Measurements from ENCODE around the gene PPP2R5B.
A peak's percentile ranks its signal among the peaks of the same experiment; 100 is the strongest.

PPP2R5B gene

DNA sequence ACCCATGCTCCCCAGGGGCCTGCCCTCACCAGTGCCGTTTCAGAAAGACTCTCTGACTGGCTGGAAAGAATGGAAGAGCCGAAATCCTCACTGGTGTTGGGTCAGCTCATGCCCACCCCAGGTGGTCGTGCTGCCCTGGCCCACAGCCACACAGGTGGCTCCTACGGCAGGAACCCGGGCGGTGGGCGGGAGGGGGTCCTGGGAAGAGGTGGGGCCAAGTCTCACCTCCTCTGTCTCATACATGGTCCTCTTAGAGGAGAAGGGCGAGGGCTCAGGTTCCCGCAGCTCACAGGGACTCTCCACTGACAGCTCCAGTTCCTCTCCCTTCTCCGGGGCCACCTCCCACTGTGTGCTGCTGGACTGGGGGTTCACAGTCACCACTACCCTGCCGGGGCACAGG, 15.7 kb upstream of the PPP2R5B start:
- DNase-seq (ENCODE audit: low spot score), result no peak

DNA sequence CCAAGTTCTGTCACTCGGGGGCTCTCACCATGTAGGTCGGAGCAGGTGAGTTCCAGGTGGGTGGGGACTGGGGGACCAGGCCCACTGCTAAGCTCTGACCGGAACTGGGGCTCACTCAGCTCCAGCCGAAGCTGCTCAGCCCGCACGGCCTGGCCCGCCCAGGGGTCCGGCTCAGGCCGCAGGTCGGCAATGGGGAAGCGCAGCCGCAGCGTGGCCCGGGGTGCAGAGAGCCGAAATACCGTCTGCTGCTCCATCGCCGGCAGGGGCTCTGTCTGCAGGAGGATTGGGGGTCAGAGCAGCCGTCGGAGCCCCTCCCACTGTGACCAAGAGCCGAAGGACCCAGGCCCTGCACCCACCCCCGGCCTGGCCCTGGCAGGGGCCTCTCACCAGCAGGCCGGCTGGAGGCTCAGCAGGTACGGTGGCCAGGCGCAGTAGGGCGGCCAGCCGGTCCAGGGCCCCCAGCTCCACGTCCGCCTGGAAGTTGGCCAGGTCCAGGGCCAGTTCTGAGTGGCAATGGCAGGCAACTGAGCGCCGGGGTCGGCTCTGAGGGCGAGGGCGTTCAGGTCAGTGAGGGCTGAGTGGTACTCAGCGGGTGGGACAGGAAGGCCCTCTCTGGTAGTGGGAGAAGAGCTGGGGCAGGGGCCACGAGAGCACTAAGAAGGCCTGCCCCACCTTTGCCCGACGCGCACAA, 14.7 kb upstream of the PPP2R5B start:
- DNase-seq (ENCODE audit: low spot score), result no peak

DNA sequence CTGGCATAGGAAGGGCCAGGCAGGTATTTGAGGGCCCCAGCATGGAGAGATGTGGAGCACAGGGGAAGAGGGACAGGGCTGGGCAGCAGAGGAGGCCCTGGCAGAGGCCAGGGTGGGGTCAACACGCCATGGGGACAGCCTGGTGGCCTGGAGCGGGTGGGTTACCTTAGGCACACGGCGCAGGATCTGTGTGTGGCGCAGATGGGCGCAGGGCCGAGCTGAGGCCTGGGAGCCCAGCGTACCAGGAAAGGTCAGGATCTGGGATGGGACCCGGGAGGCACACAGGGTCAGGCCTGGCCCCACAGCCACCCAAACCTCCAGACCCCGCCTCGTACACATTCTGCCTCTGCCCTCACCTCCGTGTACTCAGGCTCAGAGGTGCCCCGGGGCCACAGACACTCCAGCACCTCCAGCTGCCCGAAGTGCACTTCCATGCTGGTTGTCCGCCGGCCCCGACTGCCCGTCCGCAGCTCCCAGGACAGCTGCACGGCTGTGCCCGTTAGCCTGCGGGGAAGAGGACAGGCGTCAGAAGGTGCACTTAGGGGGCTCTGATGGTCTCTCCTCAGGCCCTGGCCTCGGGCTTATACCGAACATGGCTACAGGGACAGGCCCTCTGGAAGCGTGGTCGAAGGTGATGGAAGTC, 13.9 kb upstream of the PPP2R5B start:
- DNase-seq (ENCODE audit: low spot score), result no peak

DNA sequence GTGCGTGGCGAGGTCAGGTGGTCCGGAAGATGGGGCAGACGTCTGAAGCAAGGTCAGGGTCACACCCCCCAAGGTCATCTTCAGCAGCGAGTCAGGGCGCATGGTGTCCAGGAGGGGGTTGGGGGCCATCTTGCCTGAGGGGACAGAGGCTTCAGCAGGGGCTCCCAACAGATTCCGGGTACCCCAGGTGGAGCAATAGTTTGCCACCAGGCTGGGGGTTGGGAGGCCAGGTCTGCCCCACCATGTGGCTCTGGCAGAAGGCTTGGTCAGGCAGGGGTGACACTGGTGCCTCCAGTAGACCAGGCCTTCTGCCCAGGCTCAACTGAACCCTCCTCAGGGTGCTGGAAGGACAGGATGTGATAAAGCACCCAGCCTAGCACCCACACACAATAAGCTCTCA, 13.3 kb upstream of the PPP2R5B start:
- no peak for DNase-seq (ENCODE audit: low spot score)

DNA sequence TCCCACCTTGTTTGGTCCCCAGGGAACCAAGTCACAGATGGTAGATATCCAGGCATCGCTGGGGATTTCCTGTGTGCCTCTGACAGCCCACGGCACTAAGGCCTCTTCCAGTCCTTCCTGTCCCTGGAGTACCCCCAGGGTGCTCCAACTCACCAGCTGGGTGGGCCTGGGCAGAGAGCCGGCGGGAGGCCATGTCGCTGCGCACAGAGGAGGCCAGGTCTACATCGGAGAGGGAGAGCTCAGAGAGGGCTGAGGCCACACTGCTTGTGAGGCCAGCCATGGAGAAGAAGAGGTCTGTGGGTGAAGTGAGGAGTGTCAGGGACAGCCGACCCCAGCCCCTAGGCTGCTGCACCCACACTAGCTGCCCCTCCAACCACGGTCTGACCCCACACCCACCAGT, 12.8 kb upstream of the PPP2R5B start:
- no peak for DNase-seq (ENCODE audit: low spot score)

DNA sequence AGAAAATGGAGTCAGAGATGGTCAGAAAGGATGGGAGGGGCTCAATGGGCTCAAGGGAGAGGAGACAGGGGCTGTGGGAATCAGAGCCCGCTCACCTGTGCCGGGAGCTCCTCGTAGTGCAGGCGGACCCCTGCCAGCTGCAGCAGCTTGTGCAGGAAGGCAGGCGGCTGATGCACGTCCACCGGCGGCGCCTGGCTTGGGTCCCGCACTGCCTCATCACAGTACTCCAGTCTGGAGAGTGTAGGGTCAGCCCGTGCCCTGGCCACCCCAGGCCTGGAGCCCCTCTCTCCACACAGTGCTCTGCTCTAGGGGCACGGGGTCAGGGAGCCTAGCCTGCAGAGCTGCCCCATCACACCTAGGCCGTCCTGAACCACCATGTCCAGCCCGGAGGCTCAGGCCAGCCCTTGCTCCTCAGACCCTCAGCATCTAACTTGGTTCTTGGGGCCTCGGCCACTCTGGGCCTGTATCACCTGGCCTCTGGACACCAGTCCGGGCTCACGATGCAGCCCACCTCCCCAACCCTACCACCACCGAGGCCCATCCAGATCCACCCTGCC, 11.2 kb upstream of the PPP2R5B start:
- DNase-seq (ENCODE audit: low spot score), result no peak

DNA sequence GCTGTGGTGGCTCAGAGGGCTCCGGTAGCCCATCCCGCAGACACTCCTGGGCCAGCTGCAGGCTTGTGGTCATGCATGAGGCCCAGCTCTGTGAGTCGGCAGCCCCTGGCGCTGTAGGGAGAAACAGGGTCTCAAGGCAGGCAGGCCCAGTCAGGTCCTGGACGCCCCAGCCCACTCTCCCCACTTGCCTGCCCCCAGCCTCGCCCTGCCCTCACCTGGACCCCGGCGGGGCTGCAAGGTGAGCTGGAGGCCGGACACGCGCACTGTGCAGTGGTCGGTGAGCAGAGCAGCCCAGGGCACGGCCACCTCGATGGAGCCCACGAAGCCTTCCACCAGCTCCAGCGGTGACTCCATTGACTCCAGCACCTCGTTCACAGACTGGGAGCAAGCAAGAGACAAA, 10.4 kb upstream of the PPP2R5B start:
- DNase-seq (ENCODE audit: low spot score), result no peak

DNA sequence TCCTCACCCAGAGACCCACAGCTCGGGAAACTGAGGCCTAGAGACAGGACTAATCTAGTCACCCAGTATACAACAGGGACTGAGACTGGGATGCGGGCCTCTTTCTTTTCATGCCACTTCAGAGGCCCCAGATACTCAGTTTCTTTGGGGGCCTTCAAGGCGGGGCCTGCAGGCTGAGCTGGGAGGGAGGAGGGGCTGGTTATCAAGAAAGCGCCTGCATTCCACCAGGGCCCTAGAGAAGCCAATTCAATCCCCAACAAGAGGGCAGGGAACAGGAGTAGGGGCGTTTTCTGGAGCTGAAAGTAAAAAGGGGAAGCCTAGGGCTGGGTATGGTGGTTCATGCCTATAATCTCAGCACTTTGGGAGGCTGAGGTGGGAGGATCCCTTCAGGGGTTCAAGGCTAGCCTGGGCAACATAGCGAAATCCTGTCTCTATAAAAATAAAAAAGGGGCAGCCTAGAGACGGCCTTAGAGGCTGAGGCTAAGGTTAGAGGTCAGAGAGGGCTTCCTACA, 9.1 kb upstream of the PPP2R5B start:
- DNase-seq (ENCODE audit: low spot score), result no peak

DNA sequence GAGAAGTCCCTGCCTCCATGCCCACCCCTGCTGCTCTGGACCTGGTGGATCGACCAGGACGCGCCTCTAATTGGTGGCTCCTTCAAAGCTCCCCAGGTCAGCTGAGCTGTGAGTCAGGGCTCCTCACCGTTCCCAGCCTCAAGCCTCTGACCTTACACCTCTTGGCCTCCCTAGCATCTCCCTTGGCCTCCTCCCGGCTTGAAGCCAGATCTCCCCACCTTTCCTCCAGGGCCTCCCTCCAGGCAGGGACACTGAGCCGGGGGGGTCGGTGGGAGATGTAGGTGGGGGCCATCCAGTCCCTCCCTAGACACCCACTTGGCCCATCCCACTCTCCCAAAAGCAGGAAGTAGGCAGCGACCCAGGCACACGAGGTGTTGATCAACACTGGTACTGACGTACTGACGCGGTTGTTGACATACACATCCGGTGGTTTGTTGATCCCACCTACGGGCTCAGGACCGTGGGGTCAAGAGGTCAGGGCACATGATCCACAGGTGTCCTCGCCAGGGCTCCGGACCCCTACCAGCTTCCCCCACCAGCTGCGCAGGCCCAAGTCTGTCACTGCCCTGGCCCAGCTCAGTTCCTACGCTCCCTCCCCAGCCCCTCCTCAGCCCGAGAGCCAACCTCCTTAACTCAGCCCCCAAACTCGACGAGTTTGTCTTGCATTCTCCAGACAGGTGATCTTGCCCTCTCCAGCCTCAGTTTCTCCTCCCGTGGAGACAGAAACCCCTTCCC, 8.3 kb upstream of the PPP2R5B start:
- DNase-seq (ENCODE audit: low spot score), result peak; percentile 67

DNA sequence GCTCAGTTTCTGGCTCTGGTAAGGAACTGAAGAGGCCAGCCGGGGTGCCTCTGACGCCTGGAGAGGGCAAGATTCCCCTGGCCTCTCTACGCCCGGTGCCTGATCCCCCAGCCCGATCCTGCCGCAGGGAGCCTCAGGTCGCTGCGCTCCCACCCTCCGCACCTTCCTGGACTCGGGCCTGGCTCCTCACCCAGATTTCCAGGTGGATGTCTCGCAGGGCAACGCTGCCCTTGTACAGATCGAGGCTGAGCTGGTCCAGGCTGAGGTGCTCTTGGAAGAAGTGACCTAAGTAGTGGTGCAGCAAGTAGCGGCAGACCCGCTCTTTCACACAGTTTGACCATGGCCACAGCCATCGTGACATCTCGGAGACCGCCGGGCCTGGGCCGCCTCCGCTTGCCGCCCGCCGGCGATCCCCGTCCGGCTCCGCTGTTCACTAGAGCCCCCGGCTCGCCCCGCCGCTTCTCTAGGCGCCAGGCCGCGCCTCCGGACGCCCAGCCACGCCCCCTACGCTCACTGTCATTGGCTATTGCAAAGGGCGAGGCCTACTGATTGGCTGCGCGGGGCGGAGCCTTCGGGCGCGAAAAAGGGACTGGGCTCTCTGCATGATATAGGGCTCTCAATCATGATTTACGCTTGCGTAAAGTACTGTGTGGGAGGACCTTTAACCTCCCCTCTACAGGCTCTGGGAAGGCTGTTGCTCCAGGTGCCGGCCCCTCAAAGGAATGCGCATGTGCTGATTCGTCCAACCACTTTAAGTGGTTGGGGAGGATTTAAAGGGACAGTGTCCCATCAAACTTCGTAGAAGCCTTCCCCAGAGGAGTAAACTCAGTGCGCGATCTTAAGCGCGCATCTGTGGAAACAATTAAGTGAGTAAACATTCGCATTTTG, 7.5 kb upstream of the PPP2R5B start, which contains the start of gene ATG2A:
TSS of gene ATG2A (minus strand) at position 435 of the 888 bp plus-strand sequence. CDS start at position 361, 74 bp downstream.
- DNase-seq (ENCODE audit: low spot score), result peak; percentile 99

DNA sequence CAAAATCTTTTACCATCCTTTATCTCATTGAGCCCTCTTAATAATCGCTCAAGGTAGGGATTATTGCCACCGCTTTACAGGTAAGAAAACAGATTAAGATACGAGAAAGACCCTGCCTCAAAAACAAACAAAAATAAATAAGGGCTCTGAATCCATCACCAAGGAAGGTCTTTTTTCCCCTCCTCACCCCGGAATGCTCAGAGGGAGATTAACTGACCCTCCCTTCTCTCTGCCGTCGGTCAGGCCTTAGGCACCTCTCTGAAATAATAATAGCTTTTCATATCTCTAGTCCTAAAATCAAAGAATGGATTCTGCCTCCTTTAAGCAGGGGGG, 6.9 kb upstream of the PPP2R5B start:
- DNase-seq (ENCODE audit: low spot score), result no peak

DNA sequence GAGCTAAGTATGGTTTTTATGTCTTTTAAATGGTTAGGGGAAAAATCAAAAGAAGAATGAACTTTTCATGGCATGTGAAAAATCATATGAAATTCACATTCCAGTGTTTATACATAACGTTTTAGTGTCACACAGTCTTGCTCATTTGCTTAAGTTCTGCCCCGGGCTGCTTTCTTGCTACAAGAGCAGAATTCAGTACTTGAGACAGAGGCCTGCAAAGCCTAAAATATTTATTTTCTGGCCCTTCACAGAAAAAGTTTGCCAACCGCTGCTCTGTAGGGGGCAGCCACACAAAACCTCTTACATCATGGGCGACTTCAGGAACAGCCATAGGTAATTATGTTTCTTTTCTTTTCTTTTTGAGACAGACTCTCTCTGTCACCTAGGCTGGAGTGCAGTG, 6.5 kb upstream of the PPP2R5B start:
- peak; percentile 35 for DNase-seq (ENCODE audit: low spot score)

DNA sequence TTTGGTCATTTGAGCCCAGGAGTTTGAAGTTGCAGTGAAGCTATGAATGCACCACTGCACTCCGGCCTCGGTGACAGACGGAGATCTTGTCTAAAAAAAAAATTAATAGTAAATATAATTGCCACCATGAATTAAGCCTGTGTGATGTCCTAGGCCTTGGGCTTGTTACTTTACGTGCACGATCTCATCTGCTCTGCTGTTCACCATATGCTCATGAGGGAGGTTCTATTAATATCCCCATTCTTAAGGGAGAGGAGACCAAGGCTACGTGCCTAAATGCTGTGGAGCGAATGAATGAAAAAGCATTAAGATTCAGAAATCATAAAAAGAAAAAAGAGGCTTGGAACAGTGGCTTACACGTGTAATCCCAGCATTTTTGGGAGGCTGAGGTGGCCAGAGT, 4.9 kb upstream of the PPP2R5B start:
- no peak for DNase-seq (ENCODE audit: low spot score)

DNA sequence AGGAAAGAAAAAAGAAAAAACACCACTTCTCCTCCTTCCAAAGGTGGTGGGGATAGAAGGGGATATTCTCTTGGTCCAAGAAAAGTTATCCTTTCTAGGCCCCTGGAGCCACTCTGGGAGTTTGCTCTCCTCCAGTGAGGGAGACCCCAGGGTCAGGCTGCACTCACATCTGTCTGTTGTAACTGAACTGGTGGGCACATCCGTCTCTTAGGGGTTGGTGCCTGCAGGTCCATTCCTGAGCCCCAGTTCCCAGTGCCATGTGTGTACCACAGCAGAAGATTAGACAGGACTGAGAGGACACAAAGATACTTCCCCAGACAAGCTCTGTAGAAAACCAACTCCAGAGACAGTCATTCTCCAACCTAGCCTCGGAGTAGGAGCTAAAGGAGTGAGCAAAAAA, 4.4 kb upstream of the PPP2R5B start:
- DNase-seq (ENCODE audit: low spot score), result no peak

DNA sequence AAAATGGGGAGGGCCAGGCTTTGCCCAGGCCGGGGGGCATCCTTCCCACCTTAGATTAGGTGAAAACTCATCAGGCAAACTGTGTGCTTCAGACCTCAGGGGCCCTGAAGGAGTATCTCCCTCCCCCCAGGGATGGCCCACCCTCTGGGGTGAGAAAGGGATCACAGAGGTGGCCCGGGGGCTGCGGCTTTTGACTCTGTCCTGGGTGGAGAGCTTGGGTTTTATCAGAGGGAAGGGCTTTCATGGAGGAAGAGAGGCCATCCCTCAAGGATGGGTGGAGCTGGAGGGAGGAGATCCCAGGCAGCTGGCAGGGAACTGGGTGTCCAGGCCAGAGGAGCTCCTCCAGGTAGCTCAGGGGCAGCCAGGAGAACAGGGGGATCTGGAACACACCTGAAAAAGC, 3.1 kb upstream of the PPP2R5B start:
- no peak for DNase-seq (ENCODE audit: low spot score)

DNA sequence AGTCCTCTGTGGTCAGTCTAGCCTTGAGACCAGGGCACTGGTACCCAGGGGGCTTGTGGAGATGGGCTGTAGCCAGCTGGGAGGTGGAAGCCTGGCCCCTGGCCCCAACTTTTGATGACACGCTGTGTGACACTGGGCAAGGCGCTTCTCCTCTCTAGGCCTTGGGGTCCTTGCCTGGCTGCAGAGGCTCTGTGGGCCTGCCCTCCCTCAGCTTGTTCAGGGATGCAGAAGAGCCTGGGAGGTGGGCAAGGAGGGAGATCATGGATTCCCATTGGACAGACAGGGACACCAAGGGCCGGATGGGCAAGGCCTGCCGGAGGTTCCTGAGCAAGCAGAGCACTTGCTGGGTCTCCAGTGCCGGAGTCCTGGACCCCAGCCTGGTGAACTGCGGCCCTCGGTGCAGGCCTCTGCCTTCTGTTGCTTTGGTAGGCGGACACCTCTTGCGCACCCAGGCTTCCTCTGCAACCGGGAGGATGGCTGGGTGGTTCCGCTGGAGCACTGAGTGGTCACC, 1.3 kb upstream of the PPP2R5B start:
- DNase-seq (ENCODE audit: low spot score), result no peak

DNA sequence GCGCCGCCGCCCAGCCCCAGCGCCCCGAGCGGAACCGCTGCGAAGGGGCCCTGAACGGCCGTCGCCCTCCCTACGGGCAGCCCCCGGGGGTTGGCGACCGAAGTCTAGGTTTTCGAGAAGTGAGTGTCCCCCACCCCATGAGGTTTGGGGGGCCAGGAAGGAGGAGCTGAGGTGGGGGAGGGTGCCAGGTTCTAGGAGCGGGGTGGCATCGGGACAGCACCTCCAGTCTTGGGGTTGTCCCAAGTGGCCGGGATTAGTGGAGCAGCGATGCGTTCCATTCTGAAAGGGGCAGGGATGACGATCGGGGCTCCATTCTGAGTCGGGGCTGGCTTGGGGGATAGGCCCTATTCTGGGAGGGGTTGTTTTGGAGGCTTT, 408 bp downstream of the PPP2R5B start:
- DNase-seq (ENCODE audit: low spot score), result peak; percentile 64

DNA sequence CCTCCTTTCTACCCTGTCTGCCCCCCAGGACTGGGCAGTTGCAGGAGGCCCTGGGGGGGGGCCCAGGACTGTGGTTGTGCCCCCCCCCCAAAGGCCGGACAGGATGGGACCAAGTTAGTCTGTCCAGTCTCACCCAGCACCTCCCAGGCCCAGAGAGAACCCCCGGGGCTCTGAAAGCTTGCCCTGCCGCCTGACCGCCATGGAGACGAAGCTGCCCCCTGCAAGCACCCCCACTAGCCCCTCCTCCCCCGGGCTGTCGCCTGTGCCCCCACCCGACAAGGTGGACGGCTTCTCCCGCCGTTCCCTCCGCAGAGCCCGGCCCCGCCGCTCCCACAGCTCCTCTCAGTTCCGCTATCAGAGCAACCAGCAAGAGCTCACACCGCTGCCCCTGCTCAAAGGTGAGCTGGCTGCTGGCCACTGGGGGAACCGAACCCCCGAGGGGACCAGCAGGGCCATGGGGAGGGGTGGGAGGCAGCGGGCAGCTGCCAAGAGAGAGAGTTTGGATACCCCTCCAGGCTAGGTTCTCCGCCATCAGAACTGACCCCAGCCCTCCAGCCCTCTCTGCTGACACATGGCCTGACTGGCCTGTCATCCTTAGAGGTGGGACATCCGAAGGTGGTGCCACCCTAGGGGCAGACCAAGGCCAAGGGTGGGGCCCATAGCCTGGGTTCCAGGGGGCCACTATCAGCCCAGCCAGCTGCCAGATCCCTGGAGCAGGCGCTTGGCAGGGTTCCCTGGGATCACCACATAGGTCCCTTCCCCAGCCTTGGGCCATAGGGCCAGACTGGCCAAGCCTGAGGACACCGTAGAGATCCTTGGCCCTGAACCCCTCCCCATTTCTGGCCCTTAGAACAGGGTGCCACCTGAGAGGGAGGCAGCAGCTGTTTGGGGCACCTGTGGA, 1.3 kb downstream of the PPP2R5B start:
- peak; percentile 7 for DNase-seq (ENCODE audit: low spot score)

DNA sequence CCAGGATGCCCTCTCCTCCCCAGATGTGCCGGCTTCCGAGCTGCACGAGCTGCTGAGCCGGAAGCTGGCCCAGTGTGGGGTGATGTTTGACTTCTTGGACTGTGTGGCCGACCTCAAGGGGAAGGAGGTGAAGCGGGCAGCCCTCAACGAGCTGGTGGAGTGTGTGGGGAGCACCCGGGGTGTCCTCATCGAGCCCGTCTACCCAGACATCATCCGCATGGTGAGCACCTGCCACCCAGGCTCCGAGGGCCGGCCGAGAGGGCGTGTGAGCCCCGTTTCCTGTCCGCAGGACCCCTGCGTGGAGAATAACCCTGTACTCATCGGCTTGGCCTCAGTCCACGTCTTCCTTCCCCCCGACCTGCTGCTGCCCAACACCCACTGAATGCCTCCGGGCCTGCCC, 2.2 kb downstream of the PPP2R5B start:
- DNase-seq (ENCODE audit: low spot score), result no peak

DNA sequence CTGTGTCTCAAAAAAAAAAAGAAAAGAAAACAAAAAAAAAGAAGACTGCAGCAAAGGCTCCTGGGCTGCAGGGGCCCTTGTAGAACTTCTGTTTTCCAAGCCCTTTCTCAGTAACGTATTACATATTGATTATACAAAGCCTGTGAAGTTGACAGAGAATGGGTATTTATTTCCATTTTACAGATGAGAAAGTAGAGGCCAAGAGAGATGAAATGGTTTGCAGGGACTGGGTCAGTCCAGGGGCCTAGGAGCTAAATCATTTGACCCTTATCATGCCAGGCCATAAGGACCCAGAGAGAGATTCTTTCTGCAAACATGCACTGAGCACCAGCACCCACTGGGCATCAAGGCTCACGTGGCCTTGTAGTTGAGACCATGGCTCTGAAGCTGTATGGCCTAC, 4.5 kb downstream of the PPP2R5B start:
- DNase-seq (ENCODE audit: low spot score), result no peak

DNA sequence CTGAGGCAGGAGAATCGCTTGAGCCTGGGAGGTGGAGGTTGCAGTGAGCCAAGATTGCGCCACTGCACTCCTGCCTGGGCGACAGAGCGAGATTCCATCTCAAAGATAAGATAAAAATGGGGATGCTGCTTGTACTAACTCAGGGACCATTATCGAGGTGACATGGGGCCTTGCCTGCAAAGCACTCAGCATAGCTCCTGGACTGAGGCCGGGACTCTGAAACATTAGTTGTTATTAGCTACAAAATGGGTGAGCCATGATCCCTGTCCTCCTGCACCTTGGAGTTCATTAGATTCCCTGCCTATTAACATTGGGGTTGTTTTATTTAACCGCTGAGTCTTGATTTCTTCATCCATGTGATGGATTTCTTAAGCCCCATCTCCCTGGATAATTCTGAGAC, 5.1 kb downstream of the PPP2R5B start:
- DNase-seq (ENCODE audit: low spot score), result no peak

Data from AG08396 (cell line).